GM23338 (cell line): Measurements from ENCODE around the gene RMC1. TPM values are rescaled to one million over a fixed set of nuclear protein-coding genes. Genes with fewer than 3 reads are reported as not detected.

ENCODE experiments used
- ATAC-seq: fragments of 200-7000 bp; cut with Tn5 transposase; 3 replicates; pipeline ENCODE4 v1.9.1; 2020
- DNase-seq: peaks from one replicate; pipeline ENCODE4 v3.0.0-alpha.2; 2015; ENCODE audit warnings: low spot score
- H2AFZ ChIP-seq: fragments of 200-600 bp; sonication (generic); 2 replicates; pipeline ENCODE4 v1.8.0; 2016; ENCODE audit warnings: antibody characterized with exemption, mild to moderate bottlenecking, moderate library complexity
- H3F3A ChIP-seq: fragments of 200-600 bp; sonication (generic); replicated peaks from 2 replicates; pipeline ENCODE4 v1.8.0; 2017; ENCODE audit warnings: antibody characterized with exemption, mixed run types, low read depth
- H3K27ac ChIP-seq: fragments of 200-600 bp; sonication (generic); 2 replicates; pipeline ENCODE4 v1.6.1; 2016; ENCODE audit warnings: low read depth
- H3K27me3 ChIP-seq: fragments of 200-600 bp; sonication (generic); 2 replicates; pipeline ENCODE4 v1.8.0; 2016; ENCODE audit warnings: mild to moderate bottlenecking, mixed run types, moderate library complexity; ENCODE audit not compliant: insufficient read depth
- H3K36me3 ChIP-seq: fragments of 200-600 bp; sonication (generic); 2 replicates; pipeline ENCODE4 v1.8.0; 2016; ENCODE audit warnings: mild to moderate bottlenecking; ENCODE audit not compliant: insufficient read depth
- H3K4me1 ChIP-seq: fragments of 200-600 bp; sonication (generic); 2 replicates; pipeline ENCODE4 v1.8.0; 2016; ENCODE audit warnings: mild to moderate bottlenecking, moderate library complexity; ENCODE audit not compliant: insufficient read depth
- H3K4me2 ChIP-seq: fragments of 200-600 bp; sonication (generic); 2 replicates; pipeline ENCODE4 v1.7.1; 2017; ENCODE audit warnings: mixed run types
- H3K4me3 ChIP-seq: fragments of 200-600 bp; sonication (generic); 2 replicates; pipeline ENCODE4 v1.6.1; 2016; ENCODE audit warnings: mixed run types
- H3K79me2 ChIP-seq: fragments of 200-600 bp; sonication (generic); replicated peaks from 2 replicates; pipeline ENCODE4 v1.8.0; 2017; ENCODE audit warnings: mild to moderate bottlenecking; ENCODE audit not compliant: insufficient read depth
- H3K9me2 ChIP-seq: fragments of 200-600 bp; sonication (generic); 2 replicates; pipeline ENCODE4 v1.8.0; 2017; ENCODE audit not compliant: insufficient read depth
- H4K20me1 ChIP-seq: fragments of 200-600 bp; sonication (generic); replicated peaks from 2 replicates; pipeline ENCODE4 v1.8.0; 2017; ENCODE audit warnings: mild to moderate bottlenecking; ENCODE audit not compliant: insufficient read depth
- H3K27ac Mint-ChIP-seq: 2 replicates; pipeline ENCODE4 v1.8.0; 2020; ENCODE audit warnings: inconsistent platforms, mild to moderate bottlenecking, moderate library complexity, mixed read lengths
- H3K27me3 Mint-ChIP-seq: 3 replicates; pipeline ENCODE4 v1.8.0; 2022; ENCODE audit warnings: low read depth, mild to moderate bottlenecking, moderate library complexity, mixed read lengths, inconsistent platforms; ENCODE audit not compliant: insufficient read depth, poor library complexity
- H3K36me3 Mint-ChIP-seq: 3 replicates; pipeline ENCODE4 v1.8.0; 2021; ENCODE audit warnings: low read depth, mild to moderate bottlenecking, inconsistent platforms, moderate library complexity, mixed read lengths
- H3K4me1 Mint-ChIP-seq: 3 replicates; pipeline ENCODE4 v1.8.0; 2020; ENCODE audit warnings: mild to moderate bottlenecking, inconsistent platforms, mixed read lengths
- H3K4me3 Mint-ChIP-seq: 3 replicates; pipeline ENCODE4 v1.8.0; 2021; ENCODE audit warnings: moderate library complexity, mild to moderate bottlenecking, inconsistent platforms, mixed read lengths
- H3K9me3 Mint-ChIP-seq: 3 replicates; pipeline ENCODE4 v1.8.0; 2020; ENCODE audit warnings: moderate library complexity, mild to moderate bottlenecking, inconsistent platforms, mixed read lengths
- CREB1 ChIP-seq: fragments of 250-450 bp; sonication (Bioruptor Pico); IDR thresholded peaks from 2 replicates; pipeline ENCODE4 v1.5.0; 2020; ENCODE audit warnings: low read depth, mild to moderate bottlenecking, moderate library complexity
- EZH2 ChIP-seq: fragments of 200-600 bp; sonication (generic); IDR thresholded peaks from one replicate; pipeline ENCODE4 v1.8.0; 2017; ENCODE audit warnings: antibody characterized with exemption, mild to moderate bottlenecking, low read depth; ENCODE audit not compliant: unreplicated experiment
- EZH2phosphoT487 ChIP-seq: fragments of 200-600 bp; sonication (generic); IDR thresholded peaks from one replicate; pipeline ENCODE4 v1.8.1; 2018; ENCODE audit warnings: antibody characterized with exemption; ENCODE audit not compliant: unreplicated experiment
- JUNB ChIP-seq: IDR thresholded peaks from one replicate; pipeline ENCODE4 v1.6.1; 2016; ENCODE audit warnings: antibody characterized with exemption; ENCODE audit not compliant: unreplicated experiment
- NANOG ChIP-seq: IDR thresholded peaks from 2 replicates; pipeline ENCODE4 v1.6.1; 2016; ENCODE audit warnings: antibody characterized with exemption, borderline replicate concordance
- POLR2AphosphoS5 ChIP-seq: IDR thresholded peaks from 2 replicates; pipeline ENCODE4 v1.6.1; 2016; ENCODE audit warnings: antibody characterized with exemption, low read depth
- STAT1 ChIP-seq: IDR thresholded peaks from one replicate; pipeline ENCODE4 v1.6.1; 2016; ENCODE audit warnings: antibody characterized with exemption; ENCODE audit not compliant: unreplicated experiment
- ZNF114 ChIP-seq: fragments of 250-450 bp; sonication (Bioruptor Pico); IDR thresholded peaks from 2 replicates; pipeline ENCODE4 v1.5.0; 2020; ENCODE audit warnings: mild to moderate bottlenecking, moderate library complexity
- ZNF331 ChIP-seq: fragments of 250-450 bp; sonication (Bioruptor Pico); IDR thresholded peaks from 2 replicates; pipeline ENCODE4 v1.5.0; 2020; ENCODE audit warnings: low read depth, mild to moderate bottlenecking, moderate library complexity
- polyA plus RNA-seq: library from polyadenylated mRNA; unstranded; fragments of >200 nt; fragmentation: Nextera tagmentation; extraction: Ambion mirVana; gene quantifications from 2 replicates; pipeline ENCODE4 v1.2.1, GENCODE V29; 2016
- total RNA-seq: library from RNA; depleted of rRNA; stranded (reverse); fragments of >200 nt; shearing (Covaris generic); gene quantifications from 2 replicates; pipeline ENCODE4 v1.2.3, GENCODE V29; 2014
- TF ChIP-seq, protein P1 (sequence below): fragments of 250-450 bp; sonication (Bioruptor Pico); IDR thresholded peaks from 2 replicates; pipeline ENCODE4 v1.5.0; 2020; ENCODE audit warnings: mild to moderate bottlenecking, moderate library complexity
- TF ChIP-seq, protein P2 (sequence below), 2 experiments: fragments of 200-600 bp in 1 of 2; sonication (generic) in 1 of 2; conservative IDR thresholded peaks; 2 replicates each; pipeline versions ENCODE4 v1.5.1 to v1.6.1; 2016 to 2017; ENCODE audit warnings: antibody characterized with exemption in 2 of 2, low read depth in 2 of 2, mild to moderate bottlenecking in 2 of 2, moderate library complexity in 1 of 2
- TF ChIP-seq, protein P3 (sequence below): IDR thresholded peaks from one replicate; pipeline ENCODE4 v1.6.1; 2018; ENCODE audit warnings: antibody characterized with exemption; ENCODE audit not compliant: unreplicated experiment
- TF ChIP-seq, protein P4 (sequence below): IDR thresholded peaks from 2 replicates; pipeline ENCODE4 v1.6.1; 2016; ENCODE audit warnings: antibody characterized with exemption

Gene RMC1
- total and polyA plus RNA-seq, 2 experiments from 2014 or later: 18.9 to 24.6 TPM

DNA sequence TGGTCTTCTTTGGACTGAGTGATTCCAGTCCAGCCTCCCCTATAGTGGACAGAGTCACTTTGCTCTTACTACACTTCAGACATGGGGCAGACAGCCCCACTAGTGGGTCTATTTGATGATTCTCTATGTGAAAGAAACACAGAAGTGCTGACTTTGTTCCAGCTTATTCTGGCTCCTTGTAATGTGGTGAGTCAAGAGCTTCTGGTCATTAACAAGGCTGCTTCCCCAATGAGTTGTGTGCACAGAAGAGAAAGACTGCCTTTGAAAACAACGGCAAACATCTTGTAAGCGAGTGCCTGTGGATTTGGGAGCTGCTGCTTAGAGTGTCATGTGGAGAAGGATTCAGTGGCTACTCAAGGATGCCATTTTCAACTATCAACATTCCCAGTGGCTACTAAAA is 39.1 kb downstream of the RMC1 start:
- Histone ChIP-seq H2AFZ (no peak overlapping the region), H3K4me2 (no peak overlapping the region), H3K4me3 (no peak overlapping the region), H3K36me3 (peaks cover 64% of the 10 kb centered on the region), H3K27me3 (no peaks in the 10 kb centered on the region), H3K9me2 (no peaks in the 10 kb centered on the region), H3F3A (no peaks in the 10 kb centered on the region), H3K4me1 (no peaks in the 10 kb centered on the region), H3K27ac (no peak overlapping the region), H4K20me1 (peaks cover 9% of the 10 kb centered on the region), H3K79me2 (no peaks in the 10 kb centered on the region)
- H3K4me1 Mint-ChIP-seq: no peaks in the 10 kb centered on the region
- no peak overlapping the region for H3K4me3 Mint-ChIP-seq
- TF ChIP-seq ZNF114: no peak
- TF ChIP-seq EZH2: no peak
- no peak for TF ChIP-seq POLR2AphosphoS5
- TF ChIP-seq, protein P1, sequence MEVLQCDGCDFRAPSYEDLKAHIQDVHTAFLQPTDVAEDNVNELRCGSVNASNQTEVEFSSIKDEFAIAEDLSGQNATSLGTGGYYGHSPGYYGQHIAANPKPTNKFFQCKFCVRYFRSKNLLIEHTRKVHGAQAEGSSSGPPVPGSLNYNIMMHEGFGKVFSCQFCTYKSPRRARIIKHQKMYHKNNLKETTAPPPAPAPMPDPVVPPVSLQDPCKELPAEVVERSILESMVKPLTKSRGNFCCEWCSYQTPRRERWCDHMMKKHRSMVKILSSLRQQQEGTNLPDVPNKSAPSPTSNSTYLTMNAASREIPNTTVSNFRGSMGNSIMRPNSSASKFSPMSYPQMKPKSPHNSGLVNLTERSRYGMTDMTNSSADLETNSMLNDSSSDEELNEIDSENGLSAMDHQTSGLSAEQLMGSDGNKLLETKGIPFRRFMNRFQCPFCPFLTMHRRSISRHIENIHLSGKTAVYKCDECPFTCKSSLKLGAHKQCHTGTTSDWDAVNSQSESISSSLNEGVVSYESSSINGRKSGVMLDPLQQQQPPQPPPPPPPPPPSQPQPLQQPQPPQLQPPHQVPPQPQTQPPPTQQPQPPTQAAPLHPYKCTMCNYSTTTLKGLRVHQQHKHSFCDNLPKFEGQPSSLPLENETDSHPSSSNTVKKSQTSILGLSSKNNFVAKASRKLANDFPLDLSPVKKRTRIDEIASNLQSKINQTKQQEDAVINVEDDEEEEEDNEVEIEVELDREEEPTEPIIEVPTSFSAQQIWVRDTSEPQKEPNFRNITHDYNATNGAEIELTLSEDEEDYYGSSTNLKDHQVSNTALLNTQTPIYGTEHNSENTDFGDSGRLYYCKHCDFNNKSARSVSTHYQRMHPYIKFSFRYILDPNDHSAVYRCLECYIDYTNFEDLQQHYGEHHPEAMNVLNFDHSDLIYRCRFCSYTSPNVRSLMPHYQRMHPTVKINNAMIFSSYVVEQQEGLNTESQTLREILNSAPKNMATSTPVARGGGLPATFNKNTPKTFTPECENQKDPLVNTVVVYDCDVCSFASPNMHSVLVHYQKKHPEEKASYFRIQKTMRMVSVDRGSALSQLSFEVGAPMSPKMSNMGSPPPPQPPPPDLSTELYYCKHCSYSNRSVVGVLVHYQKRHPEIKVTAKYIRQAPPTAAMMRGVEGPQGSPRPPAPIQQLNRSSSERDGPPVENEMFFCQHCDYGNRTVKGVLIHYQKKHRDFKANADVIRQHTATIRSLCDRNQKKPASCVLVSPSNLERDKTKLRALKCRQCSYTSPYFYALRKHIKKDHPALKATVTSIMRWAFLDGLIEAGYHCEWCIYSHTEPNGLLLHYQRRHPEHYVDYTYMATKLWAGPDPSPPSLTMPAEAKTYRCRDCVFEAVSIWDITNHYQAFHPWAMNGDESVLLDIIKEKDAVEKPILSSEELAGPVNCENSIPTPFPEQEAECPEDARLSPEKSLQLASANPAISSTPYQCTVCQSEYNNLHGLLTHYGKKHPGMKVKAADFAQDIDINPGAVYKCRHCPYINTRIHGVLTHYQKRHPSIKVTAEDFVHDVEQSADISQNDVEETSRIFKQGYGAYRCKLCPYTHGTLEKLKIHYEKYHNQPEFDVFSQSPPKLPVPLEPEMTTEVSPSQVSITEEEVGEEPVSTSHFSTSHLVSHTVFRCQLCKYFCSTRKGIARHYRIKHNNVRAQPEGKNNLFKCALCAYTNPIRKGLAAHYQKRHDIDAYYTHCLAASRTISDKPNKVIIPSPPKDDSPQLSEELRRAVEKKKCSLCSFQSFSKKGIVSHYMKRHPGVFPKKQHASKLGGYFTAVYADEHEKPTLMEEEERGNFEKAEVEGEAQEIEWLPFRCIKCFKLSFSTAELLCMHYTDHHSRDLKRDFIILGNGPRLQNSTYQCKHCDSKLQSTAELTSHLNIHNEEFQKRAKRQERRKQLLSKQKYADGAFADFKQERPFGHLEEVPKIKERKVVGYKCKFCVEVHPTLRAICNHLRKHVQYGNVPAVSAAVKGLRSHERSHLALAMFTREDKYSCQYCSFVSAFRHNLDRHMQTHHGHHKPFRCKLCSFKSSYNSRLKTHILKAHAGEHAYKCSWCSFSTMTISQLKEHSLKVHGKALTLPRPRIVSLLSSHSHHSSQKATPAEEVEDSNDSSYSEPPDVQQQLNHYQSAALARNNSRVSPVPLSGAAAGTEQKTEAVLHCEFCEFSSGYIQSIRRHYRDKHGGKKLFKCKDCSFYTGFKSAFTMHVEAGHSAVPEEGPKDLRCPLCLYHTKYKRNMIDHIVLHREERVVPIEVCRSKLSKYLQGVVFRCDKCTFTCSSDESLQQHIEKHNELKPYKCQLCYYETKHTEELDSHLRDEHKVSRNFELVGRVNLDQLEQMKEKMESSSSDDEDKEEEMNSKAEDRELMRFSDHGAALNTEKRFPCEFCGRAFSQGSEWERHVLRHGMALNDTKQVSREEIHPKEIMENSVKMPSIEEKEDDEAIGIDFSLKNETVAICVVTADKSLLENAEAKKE: no peak
- no peak for TF ChIP-seq NANOG
- TF ChIP-seq, protein P2, sequence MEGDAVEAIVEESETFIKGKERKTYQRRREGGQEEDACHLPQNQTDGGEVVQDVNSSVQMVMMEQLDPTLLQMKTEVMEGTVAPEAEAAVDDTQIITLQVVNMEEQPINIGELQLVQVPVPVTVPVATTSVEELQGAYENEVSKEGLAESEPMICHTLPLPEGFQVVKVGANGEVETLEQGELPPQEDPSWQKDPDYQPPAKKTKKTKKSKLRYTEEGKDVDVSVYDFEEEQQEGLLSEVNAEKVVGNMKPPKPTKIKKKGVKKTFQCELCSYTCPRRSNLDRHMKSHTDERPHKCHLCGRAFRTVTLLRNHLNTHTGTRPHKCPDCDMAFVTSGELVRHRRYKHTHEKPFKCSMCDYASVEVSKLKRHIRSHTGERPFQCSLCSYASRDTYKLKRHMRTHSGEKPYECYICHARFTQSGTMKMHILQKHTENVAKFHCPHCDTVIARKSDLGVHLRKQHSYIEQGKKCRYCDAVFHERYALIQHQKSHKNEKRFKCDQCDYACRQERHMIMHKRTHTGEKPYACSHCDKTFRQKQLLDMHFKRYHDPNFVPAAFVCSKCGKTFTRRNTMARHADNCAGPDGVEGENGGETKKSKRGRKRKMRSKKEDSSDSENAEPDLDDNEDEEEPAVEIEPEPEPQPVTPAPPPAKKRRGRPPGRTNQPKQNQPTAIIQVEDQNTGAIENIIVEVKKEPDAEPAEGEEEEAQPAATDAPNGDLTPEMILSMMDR (conservative IDR thresholded peaks at IDR 0.05; ENCODE audit: low read depth in 2 of 2): no peak
- TF ChIP-seq, protein P3, sequence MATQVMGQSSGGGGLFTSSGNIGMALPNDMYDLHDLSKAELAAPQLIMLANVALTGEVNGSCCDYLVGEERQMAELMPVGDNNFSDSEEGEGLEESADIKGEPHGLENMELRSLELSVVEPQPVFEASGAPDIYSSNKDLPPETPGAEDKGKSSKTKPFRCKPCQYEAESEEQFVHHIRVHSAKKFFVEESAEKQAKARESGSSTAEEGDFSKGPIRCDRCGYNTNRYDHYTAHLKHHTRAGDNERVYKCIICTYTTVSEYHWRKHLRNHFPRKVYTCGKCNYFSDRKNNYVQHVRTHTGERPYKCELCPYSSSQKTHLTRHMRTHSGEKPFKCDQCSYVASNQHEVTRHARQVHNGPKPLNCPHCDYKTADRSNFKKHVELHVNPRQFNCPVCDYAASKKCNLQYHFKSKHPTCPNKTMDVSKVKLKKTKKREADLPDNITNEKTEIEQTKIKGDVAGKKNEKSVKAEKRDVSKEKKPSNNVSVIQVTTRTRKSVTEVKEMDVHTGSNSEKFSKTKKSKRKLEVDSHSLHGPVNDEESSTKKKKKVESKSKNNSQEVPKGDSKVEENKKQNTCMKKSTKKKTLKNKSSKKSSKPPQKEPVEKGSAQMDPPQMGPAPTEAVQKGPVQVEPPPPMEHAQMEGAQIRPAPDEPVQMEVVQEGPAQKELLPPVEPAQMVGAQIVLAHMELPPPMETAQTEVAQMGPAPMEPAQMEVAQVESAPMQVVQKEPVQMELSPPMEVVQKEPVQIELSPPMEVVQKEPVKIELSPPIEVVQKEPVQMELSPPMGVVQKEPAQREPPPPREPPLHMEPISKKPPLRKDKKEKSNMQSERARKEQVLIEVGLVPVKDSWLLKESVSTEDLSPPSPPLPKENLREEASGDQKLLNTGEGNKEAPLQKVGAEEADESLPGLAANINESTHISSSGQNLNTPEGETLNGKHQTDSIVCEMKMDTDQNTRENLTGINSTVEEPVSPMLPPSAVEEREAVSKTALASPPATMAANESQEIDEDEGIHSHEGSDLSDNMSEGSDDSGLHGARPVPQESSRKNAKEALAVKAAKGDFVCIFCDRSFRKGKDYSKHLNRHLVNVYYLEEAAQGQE: no peak
- TF ChIP-seq, protein P4, sequence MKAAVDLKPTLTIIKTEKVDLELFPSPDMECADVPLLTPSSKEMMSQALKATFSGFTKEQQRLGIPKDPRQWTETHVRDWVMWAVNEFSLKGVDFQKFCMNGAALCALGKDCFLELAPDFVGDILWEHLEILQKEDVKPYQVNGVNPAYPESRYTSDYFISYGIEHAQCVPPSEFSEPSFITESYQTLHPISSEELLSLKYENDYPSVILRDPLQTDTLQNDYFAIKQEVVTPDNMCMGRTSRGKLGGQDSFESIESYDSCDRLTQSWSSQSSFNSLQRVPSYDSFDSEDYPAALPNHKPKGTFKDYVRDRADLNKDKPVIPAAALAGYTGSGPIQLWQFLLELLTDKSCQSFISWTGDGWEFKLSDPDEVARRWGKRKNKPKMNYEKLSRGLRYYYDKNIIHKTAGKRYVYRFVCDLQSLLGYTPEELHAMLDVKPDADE: no peak
- TF ChIP-seq CREB1 (CRISPR knock-in tag): no peak
- no peak for TF ChIP-seq JUNB
- TF ChIP-seq EZH2phosphoT487: no peak
- TF ChIP-seq STAT1: no peak
- no peak for TF ChIP-seq ZNF331 (CRISPR knock-in tag)
- H3K36me3 Mint-ChIP-seq: peaks cover 72% of the 10 kb centered on the region
- DNase-seq (no peak), ATAC-seq (no peak)
- H3K27ac Mint-ChIP-seq: no peak overlapping the region
- peaks cover 2% of the 10 kb centered on the region for H3K27me3 Mint-ChIP-seq
- H3K9me3 Mint-ChIP-seq: no peaks in the 10 kb centered on the region
